Parathyroid adenoma (tissue), 2 donors: ENCODE measurements around the gene PACC1.
A peak's percentile ranks its signal among the peaks of the same experiment; 100 is the strongest.

Source experiments
- H2AFZ ChIP-seq: fragments of 300-600 bp; sonication (generic); one replicate; pipeline ENCODE4 v1.7.0; 2017; ENCODE audit warnings: antibody characterized with exemption, mild to moderate bottlenecking
- H3K27ac ChIP-seq: fragments of 300-600 bp; sonication (generic); one replicate; pipeline ENCODE4 v1.7.0; 2017
- H3K27me3 ChIP-seq: fragments of 300-600 bp; sonication (generic); one replicate; pipeline ENCODE4 v1.7.0; 2017; ENCODE audit warnings: low read length; ENCODE audit not compliant: control insufficient read depth, insufficient read depth
- H3K36me3 ChIP-seq: fragments of 300-600 bp; sonication (generic); one replicate; pipeline ENCODE4 v1.7.0; 2017; ENCODE audit warnings: low read length; ENCODE audit not compliant: control insufficient read depth, insufficient read depth
- H3K4me1 ChIP-seq: fragments of 300-600 bp; sonication (generic); one replicate; pipeline ENCODE4 v1.7.0; 2017; ENCODE audit warnings: control low read depth
- H3K4me2 ChIP-seq: fragments of 300-600 bp; sonication (generic); one replicate; pipeline ENCODE4 v1.7.0; 2017; ENCODE audit warnings: low read length
- H3K4me3 ChIP-seq: fragments of 300-600 bp; sonication (generic); one replicate; pipeline ENCODE4 v1.7.0; 2017; ENCODE audit warnings: low read depth, low read length
- H3K79me2 ChIP-seq: fragments of 300-600 bp; sonication (generic); one replicate; pipeline ENCODE4 v1.7.0; 2017; ENCODE audit warnings: control low read depth
- H3K9ac ChIP-seq: fragments of 300-600 bp; sonication (generic); one replicate; pipeline ENCODE4 v1.7.0; 2017; ENCODE audit warnings: mild to moderate bottlenecking
- H3K9me3 ChIP-seq: fragments of 300-600 bp; sonication (generic); one replicate; pipeline ENCODE4 v1.7.0; 2017; ENCODE audit warnings: low read length; ENCODE audit not compliant: control insufficient read depth
- CTCF ChIP-seq: fragments of 300-600 bp; sonication (generic); IDR thresholded peaks from one replicate; pipeline ENCODE4 v1.7.0; 2017; ENCODE audit warnings: antibody characterized with exemption, mild to moderate bottlenecking
- donor health status: primary hyperparathyroidism.

Gene PACC1

GRCh38 chr1:212413902-212414327 lies 771 bp downstream of the PACC1 start:
- H2AFZ ChIP-seq: peak overlapping the region; percentile 90
- H3K9ac ChIP-seq: no peak overlapping the region
- H3K4me3 ChIP-seq: peak overlapping the region; percentile 80
- no peaks in the 10 kb centered on the region for H3K4me1 ChIP-seq
- peak overlapping the region; percentile 93 for H3K4me2 ChIP-seq
- H3K9me3 ChIP-seq: no peaks in the 10 kb centered on the region
- H3K79me2 ChIP-seq: no peaks in the 10 kb centered on the region
- no peaks in the 10 kb centered on the region for H3K27me3 ChIP-seq
- H3K36me3 ChIP-seq: no peaks in the 10 kb centered on the region
- H3K27ac ChIP-seq: no peak overlapping the region
- no peak for TF ChIP-seq CTCF

DNA sequence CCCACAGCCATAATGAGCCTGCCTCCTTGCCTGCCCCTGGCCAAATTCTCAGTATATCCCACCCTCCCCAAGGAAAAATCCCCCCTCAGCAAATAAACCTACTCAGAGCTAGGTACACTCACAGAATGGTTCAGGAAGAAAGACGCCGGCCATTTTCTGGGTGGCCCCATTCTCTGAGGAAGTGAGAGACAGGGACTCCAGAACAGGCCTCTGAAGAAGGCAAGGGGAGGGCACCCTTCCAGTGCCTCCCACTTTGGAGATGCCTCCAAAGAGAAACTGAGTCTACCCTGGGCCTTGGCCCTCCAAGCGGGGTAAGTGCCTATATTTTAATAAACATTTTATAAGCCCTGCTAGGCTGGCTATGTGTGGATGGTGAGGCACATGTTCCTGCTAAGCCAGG lies 2.3 kb downstream of the PACC1 start:
- Histone ChIP-seq H3K4me2 (no peak overlapping the region), H3K9ac (no peak overlapping the region), H3K4me3 (no peak overlapping the region), H3K79me2 (no peaks in the 10 kb centered on the region), H3K27ac (no peak overlapping the region), H3K27me3 (no peaks in the 10 kb centered on the region), H3K9me3 (no peaks in the 10 kb centered on the region), H2AFZ (no peak overlapping the region), H3K36me3 (no peaks in the 10 kb centered on the region), H3K4me1 (no peaks in the 10 kb centered on the region)
- TF ChIP-seq CTCF: no peak

DNA sequence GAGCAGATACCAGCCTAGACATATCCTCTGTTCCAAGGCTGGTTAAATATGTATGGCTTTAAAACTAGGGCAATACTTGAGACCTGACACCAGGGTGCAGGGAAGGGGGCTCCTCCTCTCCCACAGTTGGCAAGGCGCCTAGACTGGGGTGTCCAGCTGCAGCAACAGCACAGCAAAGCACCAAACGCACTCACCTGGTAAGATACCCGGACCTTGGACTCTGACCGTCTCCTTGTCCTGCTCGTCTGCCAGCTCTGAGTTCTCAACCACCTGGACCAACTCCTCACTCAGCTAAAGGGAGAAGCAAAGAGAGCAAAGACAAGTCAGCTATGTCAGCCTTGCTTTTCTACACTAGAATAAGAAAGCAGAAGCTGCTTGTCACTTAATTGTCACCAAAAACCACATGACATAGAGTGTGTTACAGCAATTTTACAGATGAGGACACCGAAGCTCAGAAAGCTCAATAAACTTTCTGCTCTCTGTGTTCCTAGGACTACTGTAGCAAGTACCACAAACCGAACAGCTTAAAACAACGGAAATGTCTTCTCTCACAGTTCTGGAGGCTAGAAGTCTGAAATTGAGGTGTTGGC lies 4.4 kb downstream of the PACC1 start:
- no peak for TF ChIP-seq CTCF
- Histone ChIP-seq H3K4me2 (no peak overlapping the region), H2AFZ (no peak overlapping the region), H3K4me3 (no peak overlapping the region), H3K9me3 (no peaks in the 10 kb centered on the region), H3K27me3 (no peaks in the 10 kb centered on the region), H3K36me3 (no peaks in the 10 kb centered on the region), H3K9ac (no peak overlapping the region), H3K27ac (no peak overlapping the region), H3K79me2 (no peaks in the 10 kb centered on the region), H3K4me1 (no peaks in the 10 kb centered on the region)

- H3K79me2 ChIP-seq: no peaks in the 10 kb centered on the region
- H3K36me3 ChIP-seq: no peaks in the 10 kb centered on the region
- TF ChIP-seq CTCF: no peak
- H2AFZ ChIP-seq: no peak overlapping the region
- H3K4me3 ChIP-seq: no peak overlapping the region
- H3K27me3 ChIP-seq: no peaks in the 10 kb centered on the region
- no peaks in the 10 kb centered on the region for H3K4me1 ChIP-seq
- H3K27ac ChIP-seq: no peak overlapping the region
- H3K9me3 ChIP-seq: no peaks in the 10 kb centered on the region
- H3K4me2 ChIP-seq: no peak overlapping the region
- H3K9ac ChIP-seq: no peak overlapping the region
Observed at GRCh38 chr1:212402666-212403321, 11.9 kb downstream of the PACC1 start.
